Mesendoderm (in vitro differentiated cells): ENCODE measurements around the gene CDC16.

ENCODE experiments used
- DNase-seq: peaks from one replicate; pipeline ENCODE4 v3.0.0; 2013
- H2AK5ac ChIP-seq: 2 replicates; pipeline ENCODE4 v1.6.1; 2013; ENCODE audit warnings: low read length, inconsistent platforms
- H2BK120ac ChIP-seq: 2 replicates; pipeline ENCODE4 v1.6.1; 2013; ENCODE audit warnings: low read depth, mild to moderate bottlenecking, low read length, moderate library complexity, mixed read lengths
- H2BK15ac ChIP-seq: replicated peaks from 2 replicates; pipeline ENCODE4 v1.6.1; 2013; ENCODE audit warnings: low read depth, mild to moderate bottlenecking, moderate library complexity
- H2BK5ac ChIP-seq: 2 replicates; pipeline ENCODE4 v1.6.1; 2013; ENCODE audit warnings: low read length, inconsistent platforms
- H3K18ac ChIP-seq: 2 replicates; pipeline ENCODE4 v1.6.1; 2013; ENCODE audit warnings: mild to moderate bottlenecking, low read length, mixed read lengths
- H3K23ac ChIP-seq: one replicate; pipeline ENCODE4 v1.6.1; 2013; ENCODE audit warnings: low read length
- H3K27ac ChIP-seq: 2 replicates; pipeline ENCODE4 v1.5.1; 2013; ENCODE audit warnings: low read depth, mild to moderate bottlenecking, inconsistent platforms, low read length, moderate library complexity
- H3K27me3 ChIP-seq: 2 replicates; pipeline ENCODE4 v1.6.1; 2013; ENCODE audit warnings: low read length, control low read depth, mild to moderate bottlenecking, inconsistent platforms; ENCODE audit not compliant: insufficient read depth, poor library complexity
- H3K36me3 ChIP-seq: 2 replicates; pipeline ENCODE4 v1.6.1; 2013; ENCODE audit warnings: low read length, inconsistent platforms; ENCODE audit not compliant: control insufficient read depth, insufficient read depth
- H3K4ac ChIP-seq: one replicate; pipeline ENCODE4 v1.6.1; 2013; ENCODE audit warnings: low read depth, mild to moderate bottlenecking, low read length, moderate library complexity
- H3K4me1 ChIP-seq: 2 replicates; pipeline ENCODE4 v1.6.1; 2013; ENCODE audit warnings: low read depth, low read length, inconsistent platforms; ENCODE audit not compliant: control insufficient read depth
- H3K4me2 ChIP-seq: 2 replicates; pipeline ENCODE4 v1.6.1; 2013; ENCODE audit warnings: low read length
- H3K4me3 ChIP-seq: 2 replicates; pipeline ENCODE4 v1.5.1; 2013; ENCODE audit warnings: mild to moderate bottlenecking, low read length
- H3K56ac ChIP-seq: one replicate; pipeline ENCODE4 v1.6.1; 2013; ENCODE audit warnings: low read length
- H3K79me1 ChIP-seq: 2 replicates; pipeline ENCODE4 v1.6.1; 2013; ENCODE audit warnings: low read length, inconsistent platforms
- H3K79me2 ChIP-seq: 2 replicates; pipeline ENCODE4 v1.6.1; 2013; ENCODE audit warnings: mild to moderate bottlenecking, low read length; ENCODE audit not compliant: control insufficient read depth, insufficient read depth
- H3K9ac ChIP-seq: 2 replicates; pipeline ENCODE4 v1.6.1; 2013; ENCODE audit warnings: low read length, inconsistent platforms
- H4K5ac ChIP-seq: one replicate; pipeline ENCODE4 v1.6.1; 2013; ENCODE audit warnings: low read length
- H4K8ac ChIP-seq: one replicate; pipeline ENCODE4 v1.6.1; 2013; ENCODE audit warnings: low read depth, mild to moderate bottlenecking, control low read depth, low read length, moderate library complexity
- WGBS: extraction: QIAGEN DNeasy Blood & Tissue Kit; methylation state at CpG from one replicate; pipeline ENCODE4 v1.1.7; 2013; ENCODE audit warnings: low lambda C conversion rate, missing lambda C conversion rate; ENCODE audit not compliant: insufficient coverage; ENCODE audit errors: extremely low coverage; 5-methylcytosine and 5-hydroxymethylcytosine counted together

The CDC16 gene

GRCh38 chr13:114283576-114283975 is 48.9 kb downstream of the CDC16 start:
- Histone ChIP-seq H3K23ac (no peak overlapping the region), H3K79me2 (peaks cover 13% of the 10 kb centered on the region), H3K9ac (peak overlapping the region; percentile 3), H2BK120ac (no peak overlapping the region), H3K4ac (no peak overlapping the region), H3K18ac (no peak overlapping the region), H2BK15ac (no peak overlapping the region), H4K5ac (no peak overlapping the region), H3K27me3 (no peaks in the 10 kb centered on the region), H3K4me1 (peaks cover 3% of the 10 kb centered on the region), H3K36me3 (peaks cover 6% of the 10 kb centered on the region), H3K27ac (no peak overlapping the region), H3K4me3 (no peak overlapping the region), H4K8ac (no peak overlapping the region), H3K4me2 (no peak overlapping the region), H2AK5ac (no peak overlapping the region), H3K56ac (no peak overlapping the region), H2BK5ac (no peak overlapping the region), H3K79me1 (peaks cover 12% of the 10 kb centered on the region)
- peak; percentile 45 for DNase-seq
- no CpG with 5 or more reads among the region's 3 CpGs for WGBS

GRCh38 chr13:114284680-114285079 is 50.0 kb downstream of the CDC16 start:
- Histone ChIP-seq H2BK5ac (no peak overlapping the region), H3K4ac (no peak overlapping the region), H3K27ac (no peak overlapping the region), H3K18ac (no peak overlapping the region), H3K4me2 (no peak overlapping the region), H2AK5ac (no peak overlapping the region), H3K4me1 (peaks cover 3% of the 10 kb centered on the region), H3K36me3 (peaks cover 6% of the 10 kb centered on the region), H4K8ac (no peak overlapping the region), H3K79me2 (peaks cover 13% of the 10 kb centered on the region), H3K23ac (no peak overlapping the region), H3K79me1 (peaks cover 12% of the 10 kb centered on the region), H3K56ac (no peak overlapping the region), H2BK15ac (no peak overlapping the region), H3K4me3 (no peak overlapping the region), H4K5ac (no peak overlapping the region), H3K27me3 (no peaks in the 10 kb centered on the region), H2BK120ac (no peak overlapping the region), H3K9ac (no peak overlapping the region)
- no CpG with 5 or more reads among the region's 8 CpGs for WGBS
- DNase-seq = no peak

- no peak overlapping the region for H2AK5ac ChIP-seq
- H3K56ac ChIP-seq = no peak overlapping the region
- H3K4me3 ChIP-seq = no peak overlapping the region
- peaks cover 13% of the 10 kb centered on the region for H3K79me2 ChIP-seq
- H3K9ac ChIP-seq = no peak overlapping the region
- H2BK15ac ChIP-seq = no peak overlapping the region
- H3K4me2 ChIP-seq = no peak overlapping the region
- no peak overlapping the region for H4K8ac ChIP-seq
- no peaks in the 10 kb centered on the region for H3K27me3 ChIP-seq
- no peak overlapping the region for H3K18ac ChIP-seq
- no peak overlapping the region for H2BK5ac ChIP-seq
- peaks cover 12% of the 10 kb centered on the region for H3K79me1 ChIP-seq
- WGBS = no CpG with 5 or more reads among the region's 4 CpGs
- H3K4ac ChIP-seq = no peak overlapping the region
- DNase-seq = no peak
- H3K4me1 ChIP-seq = peaks cover 3% of the 10 kb centered on the region
- no peak overlapping the region for H2BK120ac ChIP-seq
- H3K23ac ChIP-seq = peak overlapping the region; percentile 35
- no peak overlapping the region for H4K5ac ChIP-seq
- H3K27ac ChIP-seq = no peak overlapping the region
- peaks cover 8% of the 10 kb centered on the region for H3K36me3 ChIP-seq
These were observed 50.6 kb downstream of the CDC16 start for GRCh38 chr13:114285166-114285808.

- no CpG with 5 or more reads among the region's 8 CpGs for WGBS
- no peak overlapping the region for H4K8ac ChIP-seq
- no peak overlapping the region for H2BK15ac ChIP-seq
These were observed 52.1 kb downstream of the CDC16 start for GRCh38 chr13:114286808-114287207.

GRCh38 chr13:114288157-114288591 is 53.5 kb downstream of the CDC16 start:
- H3K27ac ChIP-seq = no peak overlapping the region

More at GRCh38 chr13:114286808-114287207, 52.1 kb downstream of the CDC16 start:
- Histone ChIP-seq H3K4me3 (no peak overlapping the region), H3K4me1 (no peaks in the 10 kb centered on the region), H3K79me1 (peaks cover 12% of the 10 kb centered on the region), H3K79me2 (peaks cover 13% of the 10 kb centered on the region), H2AK5ac (no peak overlapping the region), H3K27me3 (no peaks in the 10 kb centered on the region), H4K5ac (no peak overlapping the region), H3K4ac (no peak overlapping the region), H3K27ac (no peak overlapping the region), H3K56ac (no peak overlapping the region), H2BK5ac (no peak overlapping the region), H3K9ac (no peak overlapping the region), H3K18ac (no peak overlapping the region), H3K36me3 (peaks cover 8% of the 10 kb centered on the region), H2BK120ac (no peak overlapping the region), H3K4me2 (no peak overlapping the region), H3K23ac (no peak overlapping the region)
- peak; percentile 24 for DNase-seq

GRCh38 chr13:114296448-114296847 is 61.8 kb downstream of the CDC16 start:
- Histone ChIP-seq H3K18ac (no peak overlapping the region), H3K9ac (no peak overlapping the region), H3K79me2 (peaks cover 2% of the 10 kb centered on the region), H2AK5ac (no peak overlapping the region), H3K36me3 (peaks cover 8% of the 10 kb centered on the region), H4K5ac (no peak overlapping the region), H2BK5ac (no peak overlapping the region), H2BK120ac (no peak overlapping the region), H4K8ac (no peak overlapping the region), H2BK15ac (no peak overlapping the region), H3K27me3 (no peaks in the 10 kb centered on the region), H3K4me2 (no peak overlapping the region), H3K4ac (no peak overlapping the region), H3K56ac (no peak overlapping the region), H3K23ac (no peak overlapping the region), H3K79me1 (peaks cover 9% of the 10 kb centered on the region), H3K4me3 (no peak overlapping the region), H3K4me1 (no peaks in the 10 kb centered on the region), H3K27ac (no peak overlapping the region)
- DNase-seq = no peak
- WGBS = no CpG with 5 or more reads among the region's 10 CpGs

More at GRCh38 chr13:114288157-114288591, 53.5 kb downstream of the CDC16 start:
- H2BK120ac ChIP-seq = no peak overlapping the region
- no peak overlapping the region for H3K18ac ChIP-seq
- H2BK5ac ChIP-seq = no peak overlapping the region
- WGBS = no CpG with 5 or more reads among the region's 8 CpGs
- H3K4me2 ChIP-seq = no peak overlapping the region
- DNase-seq = no peak
- H3K79me1 ChIP-seq = peaks cover 15% of the 10 kb centered on the region
- H2AK5ac ChIP-seq = no peak overlapping the region
- H3K36me3 ChIP-seq = peaks cover 12% of the 10 kb centered on the region
- H2BK15ac ChIP-seq = no peak overlapping the region
- H3K56ac ChIP-seq = no peak overlapping the region
- peaks cover 11% of the 10 kb centered on the region for H3K79me2 ChIP-seq
- no peak overlapping the region for H3K4ac ChIP-seq
- no peak overlapping the region for H3K9ac ChIP-seq
- H3K4me3 ChIP-seq = no peak overlapping the region
- no peak overlapping the region for H4K5ac ChIP-seq
- H3K23ac ChIP-seq = no peak overlapping the region
- H3K4me1 ChIP-seq = no peaks in the 10 kb centered on the region
- no peaks in the 10 kb centered on the region for H3K27me3 ChIP-seq
- no peak overlapping the region for H4K8ac ChIP-seq
